Neural progenitor cell (in vitro differentiated cells): ENCODE data around the gene TYMP. TPM values are rescaled to one million over a fixed set of nuclear protein-coding genes. Genes with fewer than 3 reads are reported as not detected.
A peak's percentile ranks its signal among the peaks of the same experiment; 100 is the strongest.

Experiments
- DNase-seq: peaks from one replicate; pipeline ENCODE4 v3.0.0-alpha.2; 2016; ENCODE audit warnings: low spot score
- H2AFZ ChIP-seq: fragments of 200-600 bp; sonication (generic); replicated peaks from 2 replicates; pipeline ENCODE4 v1.6.1; 2016; ENCODE audit warnings: antibody characterized with exemption
- H3F3A ChIP-seq: fragments of 200-600 bp; sonication (generic); 2 replicates; pipeline ENCODE4 v1.6.1; 2016; ENCODE audit warnings: antibody characterized with exemption, low read depth
- H3K27ac ChIP-seq: fragments of 200-600 bp; sonication (generic); 2 replicates; pipeline ENCODE4 v1.5.1; 2016; ENCODE audit warnings: mild to moderate bottlenecking
- H3K27me3 ChIP-seq: fragments of 200-600 bp; sonication (generic); 2 replicates; pipeline ENCODE4 v1.6.1; 2016; ENCODE audit warnings: mild to moderate bottlenecking, moderate library complexity
- H3K36me3 ChIP-seq: fragments of 200-600 bp; sonication (generic); 2 replicates; pipeline ENCODE4 v1.5.1; 2016
- H3K4me1 ChIP-seq: fragments of 200-600 bp; sonication (generic); 2 replicates; pipeline ENCODE4 v1.6.1; 2016; ENCODE audit warnings: mixed run types
- H3K4me2 ChIP-seq: fragments of 200-600 bp; sonication (generic); 2 replicates; pipeline ENCODE4 v1.6.1; 2016
- H3K4me3 ChIP-seq: fragments of 200-600 bp; sonication (generic); 2 replicates; pipeline ENCODE4 v1.5.1; 2016
- H3K79me2 ChIP-seq: fragments of 200-600 bp; sonication (generic); 2 replicates; pipeline ENCODE4 v1.6.1; 2016; ENCODE audit warnings: low read depth
- H3K9ac ChIP-seq: fragments of 200-600 bp; sonication (generic); 2 replicates; pipeline ENCODE4 v1.6.1; 2016
- H3K9me3 ChIP-seq: fragments of 200-600 bp; sonication (generic); 2 replicates; pipeline ENCODE4 v1.5.1; 2016; ENCODE audit warnings: low read depth
- H4K20me1 ChIP-seq: fragments of 200-600 bp; sonication (generic); 2 replicates; pipeline ENCODE4 v1.6.1; 2016; ENCODE audit warnings: low read depth
- H3K27ac Mint-ChIP-seq: 3 replicates; pipeline ENCODE4 v1.8.0; 2021; ENCODE audit warnings: mixed read lengths
- H3K27me3 Mint-ChIP-seq: 2 replicates; pipeline ENCODE4 v1.8.0; 2022; ENCODE audit warnings: low read depth, mild to moderate bottlenecking, inconsistent platforms, moderate library complexity, mixed read lengths; ENCODE audit not compliant: insufficient read depth
- H3K36me3 Mint-ChIP-seq: 3 replicates; pipeline ENCODE4 v1.8.0; 2021; ENCODE audit warnings: mixed read lengths
- H3K4me1 Mint-ChIP-seq: 3 replicates; pipeline ENCODE4 v1.8.0; 2021; ENCODE audit warnings: mixed read lengths
- H3K4me3 Mint-ChIP-seq: 3 replicates; pipeline ENCODE4 v1.8.0; 2021; ENCODE audit warnings: mild to moderate bottlenecking, moderate library complexity, mixed read lengths
- H3K9me3 Mint-ChIP-seq: 3 replicates; pipeline ENCODE4 v1.8.0; 2020; ENCODE audit warnings: mixed read lengths
- EZH2 ChIP-seq: fragments of 200-600 bp; sonication (generic); IDR thresholded peaks from 2 replicates; pipeline ENCODE4 v1.6.1; 2017; ENCODE audit warnings: antibody characterized with exemption, mild to moderate bottlenecking, moderate library complexity
- EZH2phosphoT487 ChIP-seq: fragments of 200-600 bp; sonication (generic); IDR thresholded peaks from 2 replicates; pipeline ENCODE4 v1.6.1; 2017; ENCODE audit warnings: antibody characterized with exemption
- total RNA-seq: library from RNA; depleted of rRNA; stranded (reverse); fragments of >200 nt; gene quantifications from 2 replicates; pipeline ENCODE4 v1.2.3, GENCODE V29; 2015; ENCODE audit warnings: low replicate concordance
- TF ChIP-seq, protein P1 (sequence below): fragments of 200-600 bp; sonication (generic); IDR thresholded peaks from 2 replicates; pipeline ENCODE4 v1.5.1; 2017; ENCODE audit warnings: antibody characterized with exemption, mild to moderate bottlenecking

The TYMP gene
- total RNA-seq, 1 donor from 2014 or later = not detected

DNA sequence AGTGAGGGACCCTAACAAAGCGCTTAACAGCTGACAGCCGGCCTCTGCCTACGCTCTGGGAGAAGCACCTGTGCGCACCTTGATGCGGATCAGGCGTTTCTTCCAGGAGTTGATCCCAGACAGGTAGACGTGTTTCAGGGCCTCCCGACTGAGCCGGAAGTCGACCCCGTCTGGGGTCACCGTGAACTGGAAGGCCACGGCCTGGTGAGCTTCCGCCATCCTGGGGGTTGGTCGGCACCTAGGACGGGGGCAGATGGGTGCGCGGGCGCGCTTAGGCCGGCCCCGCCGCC lies 47.8 kb upstream of the TYMP start:
- Mint-ChIP-seq H3K27me3 (peaks cover 9% of the 10 kb centered on the region), H3K9me3 (no peaks in the 10 kb centered on the region), H3K4me3 (no peak overlapping the region), H3K36me3 (peaks cover 5% of the 10 kb centered on the region), H3K4me1 (no peaks in the 10 kb centered on the region), H3K27ac (no peak overlapping the region)
- peaks cover 11% of the 10 kb centered on the region for H3F3A ChIP-seq
- peaks cover 12% of the 10 kb centered on the region for H3K79me2 ChIP-seq
- no peak overlapping the region for H3K27ac ChIP-seq
- DNase-seq = no peak
- H3K9ac ChIP-seq = no peak overlapping the region
- H2AFZ ChIP-seq = no peak overlapping the region
- no peaks in the 10 kb centered on the region for H3K27me3 ChIP-seq
- TF ChIP-seq EZH2phosphoT487 (no peak), EZH2 (no peak)
- TF ChIP-seq, protein P1, sequence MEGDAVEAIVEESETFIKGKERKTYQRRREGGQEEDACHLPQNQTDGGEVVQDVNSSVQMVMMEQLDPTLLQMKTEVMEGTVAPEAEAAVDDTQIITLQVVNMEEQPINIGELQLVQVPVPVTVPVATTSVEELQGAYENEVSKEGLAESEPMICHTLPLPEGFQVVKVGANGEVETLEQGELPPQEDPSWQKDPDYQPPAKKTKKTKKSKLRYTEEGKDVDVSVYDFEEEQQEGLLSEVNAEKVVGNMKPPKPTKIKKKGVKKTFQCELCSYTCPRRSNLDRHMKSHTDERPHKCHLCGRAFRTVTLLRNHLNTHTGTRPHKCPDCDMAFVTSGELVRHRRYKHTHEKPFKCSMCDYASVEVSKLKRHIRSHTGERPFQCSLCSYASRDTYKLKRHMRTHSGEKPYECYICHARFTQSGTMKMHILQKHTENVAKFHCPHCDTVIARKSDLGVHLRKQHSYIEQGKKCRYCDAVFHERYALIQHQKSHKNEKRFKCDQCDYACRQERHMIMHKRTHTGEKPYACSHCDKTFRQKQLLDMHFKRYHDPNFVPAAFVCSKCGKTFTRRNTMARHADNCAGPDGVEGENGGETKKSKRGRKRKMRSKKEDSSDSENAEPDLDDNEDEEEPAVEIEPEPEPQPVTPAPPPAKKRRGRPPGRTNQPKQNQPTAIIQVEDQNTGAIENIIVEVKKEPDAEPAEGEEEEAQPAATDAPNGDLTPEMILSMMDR = no peak
- H3K36me3 ChIP-seq = no peaks in the 10 kb centered on the region
- no peak overlapping the region for H3K4me2 ChIP-seq
- H4K20me1 ChIP-seq = no peaks in the 10 kb centered on the region
- H3K9me3 ChIP-seq = no peaks in the 10 kb centered on the region
- H3K4me3 ChIP-seq = no peak overlapping the region
- no peaks in the 10 kb centered on the region for H3K4me1 ChIP-seq

DNA sequence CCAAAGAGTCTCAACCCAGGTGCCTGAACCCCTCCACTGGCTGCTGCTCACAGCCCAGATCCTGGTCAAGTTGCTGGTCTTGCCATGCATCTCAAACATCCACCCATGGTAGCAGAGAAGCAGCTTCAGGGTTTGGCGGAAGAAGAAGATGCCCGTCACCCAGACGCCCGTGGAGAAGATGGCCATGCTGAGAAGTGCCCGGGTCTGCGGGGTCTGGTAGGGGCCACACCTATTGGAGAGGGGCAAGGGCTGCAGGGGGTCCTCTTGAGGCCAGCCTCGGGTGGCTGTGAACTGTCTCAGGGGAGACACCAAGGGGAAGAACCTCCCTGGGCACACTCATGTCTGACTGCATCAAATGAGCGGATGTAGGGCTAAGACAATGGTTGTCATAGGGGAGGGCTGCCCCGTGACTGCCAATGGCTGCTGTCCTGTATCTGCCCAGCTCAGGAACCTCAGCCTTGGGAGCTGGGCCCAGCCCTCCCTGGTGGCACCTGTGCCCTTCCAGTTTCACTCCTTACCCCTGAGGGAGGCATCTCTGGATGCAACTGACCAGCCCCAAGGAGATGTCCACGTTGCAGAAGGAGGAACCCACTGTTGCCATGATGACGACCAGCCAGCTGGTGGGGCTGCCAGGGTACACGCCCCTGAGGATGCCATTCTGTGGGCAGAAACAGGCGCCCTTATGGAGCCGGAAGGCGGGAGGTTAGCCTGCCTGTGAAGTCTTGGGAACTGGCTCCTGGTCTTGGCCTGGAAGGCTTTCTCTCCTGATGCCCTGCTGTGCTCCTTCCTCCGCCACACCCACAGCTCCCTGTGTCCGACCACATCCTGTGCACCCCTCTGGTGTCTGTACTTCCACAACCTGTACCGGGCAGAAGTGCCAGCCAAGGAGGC lies 47.2 kb upstream of the TYMP start:
- H3K4me3 ChIP-seq = no peak overlapping the region
- Mint-ChIP-seq H3K9me3 (no peaks in the 10 kb centered on the region), H3K27ac (no peak overlapping the region), H3K27me3 (peaks cover 9% of the 10 kb centered on the region), H3K4me1 (no peaks in the 10 kb centered on the region), H3K36me3 (peaks cover 5% of the 10 kb centered on the region), H3K4me3 (no peak overlapping the region)
- H3K27me3 ChIP-seq = no peaks in the 10 kb centered on the region
- no peaks in the 10 kb centered on the region for H3K36me3 ChIP-seq
- H2AFZ ChIP-seq = no peak overlapping the region
- H3K4me2 ChIP-seq = no peak overlapping the region
- H3K9me3 ChIP-seq = no peaks in the 10 kb centered on the region
- no peak for DNase-seq
- TF ChIP-seq EZH2phosphoT487 = no peak
- TF ChIP-seq, protein P1 = no peak
- TF ChIP-seq EZH2 = no peak
- no peaks in the 10 kb centered on the region for H3K4me1 ChIP-seq
- no peak overlapping the region for H3K27ac ChIP-seq
- H3K79me2 ChIP-seq = peaks cover 12% of the 10 kb centered on the region
- H3F3A ChIP-seq = peaks cover 5% of the 10 kb centered on the region
- H3K9ac ChIP-seq = no peak overlapping the region
- no peaks in the 10 kb centered on the region for H4K20me1 ChIP-seq

DNA sequence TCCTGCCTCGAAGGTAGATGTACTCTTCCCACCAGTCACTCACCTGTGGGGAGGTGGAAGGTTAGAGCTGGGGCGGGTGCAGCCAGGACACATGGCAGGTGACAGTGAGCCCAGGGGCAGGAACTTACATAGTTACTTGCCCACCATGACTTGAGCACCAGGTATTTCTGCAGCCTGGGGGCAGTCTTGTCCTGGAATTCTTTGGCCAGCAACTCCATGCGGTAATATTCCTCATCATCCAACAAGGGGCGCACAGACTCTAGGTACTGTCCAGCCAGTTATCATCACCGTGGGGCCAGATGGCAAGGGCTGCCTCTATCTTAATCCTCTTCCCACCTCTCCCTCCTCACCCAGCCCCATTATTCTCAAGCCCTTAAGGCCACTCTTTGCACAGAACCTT lies 46.3 kb upstream of the TYMP start:
- DNase-seq = peak; percentile 61
- peaks cover 8% of the 10 kb centered on the region for H3K36me3 Mint-ChIP-seq

More for the DNA sequence above, 46.3 kb upstream of the TYMP start:
- Histone ChIP-seq H3K9ac (no peak overlapping the region), H3K27me3 (no peaks in the 10 kb centered on the region), H3K4me1 (no peaks in the 10 kb centered on the region), H3F3A (no peaks in the 10 kb centered on the region), H4K20me1 (no peaks in the 10 kb centered on the region), H3K9me3 (no peaks in the 10 kb centered on the region), H3K36me3 (no peaks in the 10 kb centered on the region), H3K4me2 (no peak overlapping the region), H2AFZ (no peak overlapping the region), H3K4me3 (no peak overlapping the region), H3K79me2 (peaks cover 2% of the 10 kb centered on the region), H3K27ac (no peak overlapping the region)
- Mint-ChIP-seq H3K27me3 (peaks cover 9% of the 10 kb centered on the region), H3K9me3 (no peaks in the 10 kb centered on the region), H3K4me1 (no peaks in the 10 kb centered on the region), H3K27ac (peak overlapping the region; percentile 68), H3K4me3 (no peak overlapping the region)
- TF ChIP-seq EZH2 = no peak
- TF ChIP-seq, protein P1 = peak; percentile 50
